GM18519 (cell line): Measurements from ENCODE around the gene KSR1.

Experiments used
- ATAC-seq: cut with Tn5 transposase; IDR thresholded peaks from one replicate; pipeline ENCODE4 v1.9.1; 2021; ENCODE audit warnings: mild to moderate bottlenecking, moderate library complexity; ENCODE audit not compliant: unreplicated experiment, low FRiP score

The KSR1 gene

DNA sequence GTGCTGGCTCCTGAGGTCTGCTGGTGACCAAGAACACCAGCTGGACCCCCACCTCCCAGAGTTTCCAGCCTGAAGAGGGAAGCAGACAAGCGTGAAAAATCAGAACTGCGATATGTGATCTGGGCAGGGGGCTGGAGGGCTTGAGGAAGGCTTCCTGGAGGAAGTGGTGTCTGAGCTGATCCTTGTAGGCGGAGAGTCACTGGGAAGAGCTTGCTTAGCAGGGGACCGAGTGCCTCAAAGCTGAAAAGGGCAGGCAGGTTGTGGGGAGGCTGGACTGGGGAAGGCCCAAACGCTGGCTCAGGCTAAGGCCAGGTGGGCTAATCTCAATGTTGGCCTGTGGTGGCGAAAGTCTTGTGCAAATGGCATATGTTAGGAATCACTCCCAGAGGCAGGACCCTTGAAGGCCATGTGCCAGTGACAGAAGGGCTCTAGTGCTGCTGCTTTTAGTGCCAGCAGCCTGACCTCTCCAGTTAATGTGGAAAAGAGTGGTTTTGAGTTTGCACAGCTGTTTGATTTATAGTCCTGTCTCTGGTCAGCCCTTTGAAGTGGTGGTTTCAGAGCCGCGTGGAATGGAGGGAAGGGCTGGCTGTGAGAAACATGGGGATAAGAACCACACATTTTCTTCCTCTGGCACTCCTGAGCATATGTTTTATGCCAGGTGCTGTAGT, 89.4 kb downstream of the KSR1 start:
- ATAC-seq: no peak

- ATAC-seq: no peak
Measured at GRCh38 chr17:27546624-27547300, 90.5 kb downstream of the KSR1 start.

GRCh38 chr17:27547301-27547683, 91.0 kb downstream of the KSR1 start:
- ATAC-seq: no peak

GRCh38 chr17:27548369-27548768, 92.1 kb downstream of the KSR1 start:
- ATAC-seq: no peak

GRCh38 chr17:27549251-27549893, 93.1 kb downstream of the KSR1 start:
- ATAC-seq: no peak

DNA sequence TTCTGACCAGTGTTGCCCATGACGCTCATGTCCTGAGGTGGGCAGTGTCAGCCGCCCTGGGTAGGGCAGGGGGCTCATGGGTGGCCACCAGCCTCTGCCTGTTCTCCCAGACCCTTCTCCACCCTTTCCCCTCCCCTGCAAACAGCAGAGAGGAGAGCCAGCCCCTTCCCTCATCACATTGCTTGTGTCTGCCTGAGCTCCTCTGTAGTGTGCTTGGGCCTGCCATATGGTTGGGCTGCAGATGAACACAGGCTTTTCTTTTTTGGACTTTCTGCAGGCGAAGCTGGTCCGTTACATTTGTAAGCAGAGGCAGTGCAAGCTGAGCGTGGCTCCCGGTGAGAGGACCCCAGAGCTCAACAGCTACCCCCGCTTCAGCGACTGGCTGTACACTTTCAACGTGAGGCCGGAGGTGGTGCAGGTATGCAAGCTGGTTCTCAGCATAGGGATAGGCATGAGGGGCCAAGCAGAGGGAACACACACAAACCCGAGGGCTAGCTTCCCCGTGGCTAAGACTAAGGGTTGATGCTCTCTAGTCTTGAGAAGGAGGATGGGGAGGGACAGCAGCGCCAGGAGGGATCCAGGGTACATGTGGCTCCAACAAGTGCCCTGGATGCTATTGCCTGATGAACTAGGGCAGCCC, 94.2 kb downstream of the KSR1 start:
- no peak for ATAC-seq

- no peak for ATAC-seq
Measured at GRCh38 chr17:27550974-27551505, 94.8 kb downstream of the KSR1 start.

DNA sequence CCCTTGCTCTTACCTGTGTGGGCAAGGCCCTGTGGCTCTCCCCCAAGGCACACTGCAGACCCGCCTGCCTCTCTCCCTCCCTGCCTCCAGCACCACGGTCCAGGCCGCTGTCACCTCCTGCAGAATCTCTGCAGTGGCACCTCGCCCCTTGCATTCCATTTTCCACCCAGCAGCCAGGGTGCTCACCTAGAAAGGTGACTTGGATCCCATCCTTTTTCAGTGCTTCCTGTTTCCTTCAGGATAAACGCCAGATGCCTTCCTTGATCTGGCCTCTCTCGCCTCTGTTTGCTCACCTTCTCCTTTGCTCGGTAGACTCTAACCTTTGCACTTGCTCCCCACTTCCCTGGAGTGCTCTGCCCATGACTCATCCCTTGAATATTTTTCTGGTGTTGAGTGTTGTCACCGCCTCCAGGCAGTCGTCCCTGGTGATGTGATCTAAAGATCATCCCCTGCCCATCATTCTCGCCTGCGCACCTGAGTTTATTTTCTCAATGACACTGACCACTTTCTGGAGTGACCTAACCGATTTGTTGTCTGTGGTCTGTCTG, 95.5 kb downstream of the KSR1 start:
- ATAC-seq: no peak

DNA sequence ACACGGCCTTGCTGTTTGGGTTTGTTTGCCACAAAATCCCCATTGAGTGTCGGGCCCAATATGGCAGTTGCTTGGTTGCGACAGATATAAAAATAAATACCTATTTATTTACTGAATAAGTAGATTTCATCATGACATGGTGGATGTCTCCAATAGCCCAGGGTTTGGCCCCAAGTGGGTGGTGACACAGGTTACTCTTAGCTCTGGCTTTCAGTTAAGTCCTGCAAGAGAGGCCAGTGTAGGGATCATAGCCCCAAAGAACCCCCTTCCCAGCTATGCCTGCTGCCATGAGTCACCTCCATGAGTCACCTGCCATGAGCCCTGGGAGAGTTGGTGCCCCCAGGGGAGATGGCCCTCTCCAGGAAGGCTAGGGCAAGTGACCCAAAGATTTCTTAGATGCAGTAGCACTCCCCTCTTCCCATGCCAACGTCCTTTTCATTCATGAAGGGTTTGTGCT, 96.1 kb downstream of the KSR1 start:
- no peak for ATAC-seq

DNA sequence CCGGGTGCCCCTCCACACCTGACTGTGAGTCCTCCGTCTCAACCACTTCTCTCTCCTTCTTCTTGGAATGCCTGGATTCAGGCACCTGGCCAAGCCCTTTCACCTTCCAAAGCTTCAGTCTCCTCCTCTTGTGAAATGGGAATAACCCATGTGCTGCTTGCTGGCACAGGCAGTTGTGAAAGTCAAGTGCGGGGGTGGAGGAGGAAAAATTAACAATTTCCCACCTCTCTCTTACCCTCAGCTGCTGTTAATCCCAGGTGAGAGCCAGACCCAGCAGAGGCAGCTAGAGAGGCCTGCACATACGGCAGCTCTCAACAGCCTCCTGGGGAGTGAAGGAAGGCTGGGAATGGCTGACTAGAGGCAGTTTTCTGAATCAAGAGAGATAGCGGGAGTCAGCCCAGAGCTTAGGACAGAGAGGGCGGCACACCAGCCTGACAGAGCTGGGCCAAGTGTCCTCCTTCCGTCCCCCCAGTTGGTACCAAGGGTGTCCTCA, 96.8 kb downstream of the KSR1 start:
- no peak for ATAC-seq

- no peak for ATAC-seq
Measured at GRCh38 chr17:27554152-27554551, 97.9 kb downstream of the KSR1 start.

DNA sequence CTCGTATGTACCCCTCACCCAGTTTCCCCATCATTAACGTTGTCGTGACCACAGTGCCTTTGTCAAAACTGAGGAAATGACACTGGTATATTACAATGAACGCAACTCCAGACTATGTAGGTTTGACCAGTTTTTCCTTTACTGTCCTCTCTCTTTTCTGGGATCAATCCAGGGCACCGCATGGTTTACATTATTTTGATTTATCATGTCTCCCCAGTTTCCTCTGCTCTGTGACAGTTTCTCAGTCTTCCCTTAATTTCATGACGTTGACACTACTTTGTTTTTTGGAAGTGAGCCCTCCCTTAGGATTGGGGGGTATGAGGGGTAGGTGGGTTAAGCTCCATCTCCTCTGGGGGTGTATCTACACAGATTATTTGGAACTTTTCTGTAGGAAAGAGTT, 98.7 kb downstream of the KSR1 start:
- no peak for ATAC-seq

DNA sequence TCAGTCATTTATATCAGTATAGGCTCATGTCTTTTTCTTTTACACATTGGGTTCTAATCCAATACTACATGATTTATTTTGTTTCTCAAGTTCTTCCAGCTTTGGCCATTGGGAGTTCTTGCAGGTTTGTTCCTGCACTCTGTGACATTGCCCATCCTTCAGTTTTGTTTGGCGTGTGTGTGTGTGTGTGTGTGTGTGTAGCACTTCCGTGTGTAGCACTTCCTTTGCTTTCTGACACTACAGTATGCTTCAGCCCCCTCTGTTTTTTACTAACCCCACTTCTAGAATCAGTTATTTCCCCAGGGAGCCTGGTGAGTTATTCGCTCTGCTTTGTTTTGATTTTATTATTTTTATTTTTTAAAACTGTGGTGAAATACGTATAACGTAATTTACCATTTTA, 99.1 kb downstream of the KSR1 start:
- ATAC-seq: no peak

GRCh38 chr17:27558341-27558740, 102.1 kb downstream of the KSR1 start:
- ATAC-seq: no peak

DNA sequence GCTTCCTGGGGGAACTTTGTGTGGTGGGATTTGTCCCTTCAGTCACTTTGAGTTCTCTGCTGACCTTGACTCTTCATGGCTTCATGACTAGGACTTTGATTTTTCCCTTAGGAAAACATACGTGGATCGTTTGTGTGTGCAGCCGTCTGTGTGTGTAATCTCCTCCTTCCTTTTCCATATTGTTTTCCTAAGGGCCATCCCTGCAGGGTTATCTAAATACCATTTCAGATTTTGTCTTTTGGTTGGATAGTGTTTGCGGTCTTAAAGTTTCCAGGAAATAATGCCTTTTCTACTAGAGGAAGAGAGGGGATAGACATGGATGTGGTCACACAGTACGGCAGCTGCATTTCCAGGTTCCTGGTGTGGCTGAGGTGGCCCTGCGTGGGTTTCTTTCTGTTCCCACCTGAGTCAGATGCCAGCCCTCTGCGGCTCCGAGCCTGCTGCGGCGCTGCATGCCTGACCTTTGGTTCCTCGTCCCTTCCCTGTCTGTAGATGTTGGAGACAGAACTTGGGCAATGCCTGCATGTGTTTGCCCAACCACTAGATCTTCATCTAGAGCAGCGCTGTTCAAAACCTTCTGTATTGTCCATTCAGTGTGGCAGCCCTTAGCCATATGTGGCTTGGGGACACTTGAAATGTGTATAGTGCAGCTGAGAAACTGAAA, 102.7 kb downstream of the KSR1 start:
- no peak for ATAC-seq

DNA sequence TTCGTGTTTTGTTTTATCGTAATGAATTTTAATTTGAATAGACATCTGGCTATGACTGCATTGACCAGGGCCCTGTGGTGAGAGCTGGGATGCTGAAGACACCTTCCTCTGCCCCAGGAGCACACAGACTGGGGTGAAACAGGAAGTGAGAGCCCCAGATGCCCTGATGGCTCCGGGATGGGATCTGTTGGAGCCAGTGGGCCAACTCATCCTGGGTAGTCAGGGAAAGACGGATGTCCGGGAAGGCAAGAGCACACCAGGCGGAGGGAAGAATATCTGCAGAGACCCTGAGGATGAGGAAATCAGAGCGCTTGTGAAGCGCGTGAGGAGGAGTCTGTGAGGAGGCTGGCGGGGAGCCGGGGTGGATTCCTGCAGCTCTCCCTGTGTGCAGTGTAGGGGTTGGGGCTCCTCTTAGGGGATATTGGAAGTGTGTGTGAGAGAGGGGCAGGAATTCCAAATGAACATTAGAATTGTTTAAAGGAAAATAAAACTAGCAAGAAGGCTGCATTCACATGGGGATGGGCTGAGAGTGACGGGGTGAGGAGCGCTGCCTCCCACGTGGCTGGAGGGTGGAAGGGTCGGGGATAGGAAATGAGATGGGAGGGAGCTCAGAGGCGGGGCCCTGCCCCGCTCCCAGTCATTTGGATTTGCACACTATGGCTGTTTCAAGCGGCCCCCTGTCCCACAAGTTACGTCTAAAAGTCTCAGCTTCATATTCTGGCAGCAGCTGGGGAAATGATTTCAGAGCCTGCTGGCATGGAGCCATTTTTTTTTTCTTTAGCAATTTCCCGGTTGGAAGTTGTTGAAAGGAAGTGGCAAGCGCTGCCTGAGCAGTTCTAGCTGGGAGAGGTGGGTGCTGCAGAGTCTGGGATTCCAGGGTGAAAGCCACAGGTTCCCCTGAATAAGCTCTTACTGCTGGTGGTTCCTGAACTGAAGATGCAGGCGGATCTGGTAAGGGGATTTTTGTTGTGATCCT, 103.5 kb downstream of the KSR1 start:
- ATAC-seq: no peak

GRCh38 chr17:27560668-27561067, 104.4 kb downstream of the KSR1 start:
- ATAC-seq: no peak

- ATAC-seq: no peak
Measured at GRCh38 chr17:27562777-27563455, 106.7 kb downstream of the KSR1 start.
